Pulmonary artery endothelial cell (primary cell): ENCODE measurements around the gene WFDC10B. TPM values are rescaled to one million over a fixed set of nuclear protein-coding genes. Genes with fewer than 3 reads are reported as not detected.
"Not testable (repeated sequence)": the region's sequence is repeated elsewhere in the genome, so short reads cannot be mapped to it uniquely, and the experiment has no call there.

Source experiments
- DNase-seq: peaks from one replicate; pipeline ENCODE4 v3.0.0-alpha.2; 2011; ENCODE audit warnings: low read depth, low spot score
- total RNA-seq: library from RNA; depleted of rRNA; stranded (reverse); fragments of >200 nt; gene quantifications from 2 replicates; pipeline ENCODE4 v1.2.3, GENCODE V29; 2014

Gene WFDC10B
- total RNA-seq, 1 donor from 2014 or later, result not detected

DNA sequence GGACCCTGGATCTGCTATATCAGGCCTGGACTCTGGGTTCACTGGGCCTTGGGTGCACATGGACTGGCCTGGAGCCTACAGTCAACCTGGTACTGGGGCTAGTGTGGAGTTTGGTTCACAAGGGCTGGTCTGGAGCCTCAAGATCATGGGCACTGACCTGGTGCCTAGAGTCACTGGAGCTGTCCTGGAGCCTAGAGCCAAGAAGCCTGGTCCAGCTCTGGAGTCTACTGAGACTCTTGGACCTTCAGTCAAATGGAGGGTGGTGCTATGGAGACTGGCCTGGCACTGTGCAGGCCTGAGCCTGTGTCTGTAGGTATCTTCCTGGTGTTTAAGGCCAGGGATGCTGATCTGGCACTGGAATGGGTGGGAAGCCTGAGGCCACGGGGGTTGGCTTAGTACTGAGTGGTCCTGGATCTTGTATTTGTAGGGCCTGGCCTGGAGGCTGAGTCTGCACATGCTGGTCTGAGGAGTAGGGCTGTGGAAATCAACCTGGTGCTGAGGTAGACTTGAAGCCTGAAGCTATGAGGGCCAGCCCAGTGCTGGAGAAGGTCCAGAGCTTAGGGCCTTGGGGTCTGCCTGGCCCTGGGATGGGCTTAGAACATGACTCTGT lies 57.3 kb downstream of the WFDC10B start:
- DNase-seq, result no peak

DNA sequence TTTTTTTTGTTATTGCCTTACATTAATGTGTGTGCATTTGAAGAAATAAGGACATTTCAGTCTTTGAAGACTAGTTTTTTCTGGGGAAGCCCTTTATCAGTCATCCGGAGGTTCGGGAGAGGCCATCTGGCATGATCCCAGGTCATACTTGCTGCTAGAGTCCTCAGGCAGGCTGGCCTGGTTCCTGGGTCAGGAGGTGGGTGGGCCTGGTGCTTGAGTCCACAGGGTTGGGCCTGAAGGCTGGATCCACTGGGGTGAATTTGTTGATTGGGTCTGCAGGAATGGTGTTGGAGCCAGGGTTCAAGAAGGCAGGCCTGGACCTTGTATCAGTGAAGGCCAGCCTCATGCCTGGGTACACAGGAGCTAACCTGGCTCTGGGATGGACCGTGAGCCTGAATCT lies 57.9 kb downstream of the WFDC10B start:
- DNase-seq, result no peak

DNA sequence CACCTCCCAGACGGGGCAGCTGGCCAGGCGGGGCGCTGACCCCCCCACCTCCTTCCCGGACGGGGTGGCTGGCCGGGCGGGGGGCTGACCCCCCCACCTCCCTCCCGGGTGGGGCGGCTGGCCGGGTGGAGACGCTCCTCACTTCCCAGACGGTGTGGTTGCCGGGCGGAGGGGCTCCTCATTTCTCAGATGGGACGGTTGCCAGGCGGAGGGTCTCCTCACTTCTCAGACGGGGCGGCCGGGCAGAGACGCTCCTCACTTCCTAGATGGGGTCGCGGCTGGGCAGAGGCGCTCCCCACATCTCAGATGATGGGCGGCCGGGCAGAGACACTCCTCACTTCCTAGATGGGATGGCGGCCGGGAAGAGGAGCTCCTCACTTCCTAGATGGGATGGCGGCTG lies 59.0 kb downstream of the WFDC10B start:
- DNase-seq, result not testable (repeated sequence)

DNA sequence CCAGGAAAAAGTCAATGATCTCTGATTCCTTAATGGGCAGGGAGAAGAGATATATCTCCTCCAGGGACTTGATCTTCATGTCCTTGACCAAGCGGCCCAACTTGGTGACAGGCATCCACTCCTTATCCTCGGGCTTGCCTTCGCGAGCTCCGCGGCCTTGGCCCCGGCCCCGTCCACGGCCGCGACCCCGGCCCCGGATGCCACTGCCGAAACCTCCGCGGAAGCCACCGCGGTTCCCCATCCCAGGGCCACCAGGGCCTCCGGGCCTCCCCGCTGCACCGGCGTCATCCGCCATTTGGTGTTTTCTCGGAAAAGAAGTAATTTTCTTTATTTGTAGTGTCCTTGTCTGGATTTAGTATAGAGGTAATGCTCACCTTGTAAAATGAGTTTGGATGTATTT lies 63.7 kb downstream of the WFDC10B start:
- DNase-seq, result not testable (repeated sequence)

DNA sequence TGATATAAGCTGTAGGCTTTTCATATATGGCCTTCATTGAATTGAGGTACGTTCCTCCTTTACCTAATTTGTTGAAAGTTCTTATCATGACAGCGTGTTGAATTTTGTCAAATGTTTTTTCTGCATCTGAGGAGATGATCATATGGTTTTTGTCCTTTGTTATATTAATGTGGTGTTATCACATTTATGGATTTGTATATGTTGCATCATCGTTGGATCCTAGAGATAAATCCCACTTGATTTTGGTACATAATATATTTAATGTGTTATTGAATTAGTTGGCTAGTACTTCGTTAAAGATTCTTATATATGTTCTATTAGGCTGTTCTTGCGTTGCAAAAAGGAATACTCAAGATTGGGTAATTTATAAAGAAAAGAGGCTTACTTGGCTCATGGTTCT lies 65.1 kb downstream of the WFDC10B start:
- DNase-seq, result no peak

DNA sequence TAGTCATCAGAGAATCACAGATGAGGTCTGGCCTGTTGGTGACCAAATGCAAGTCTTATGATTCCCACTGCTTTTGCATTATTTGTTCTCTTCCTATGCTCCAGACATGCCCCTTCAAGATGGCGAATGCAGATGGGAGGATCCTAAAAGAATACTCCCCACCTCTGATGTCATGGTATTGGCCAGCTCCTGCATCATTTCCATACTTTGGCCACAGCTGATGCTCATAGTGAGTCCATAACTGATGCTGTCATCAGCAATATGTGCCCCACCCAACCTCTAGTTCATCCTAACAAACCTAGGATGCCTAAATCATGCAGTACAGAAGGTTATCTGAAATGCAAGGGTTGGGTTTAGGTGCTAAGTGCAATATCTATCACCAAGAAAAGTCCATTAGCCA lies 68.3 kb downstream of the WFDC10B start:
- no peak for DNase-seq

Other genes with a start within 250 kb of the WFDC10B start
- not detected in 2 replicates for gene WFDC2, start 235.3 kb downstream of the WFDC10B start, total RNA-seq
- not detected in 2 replicates for gene SPINT3, start 189.4 kb downstream of the WFDC10B start, total RNA-seq
- not detected in 2 replicates for gene WFDC6, start 165.5 kb downstream of the WFDC10B start, total RNA-seq
- gene EPPIN, start 157.6 kb downstream of the WFDC10B start, total RNA-seq, result not detected in 2 replicates
- not detected in 2 replicates for gene WFDC8, start 125.7 kb downstream of the WFDC10B start, total RNA-seq
- not detected in 2 replicates for gene WFDC10A, start 75.3 kb downstream of the WFDC10B start, total RNA-seq
- gene WFDC9, start 73.7 kb downstream of the WFDC10B start, total RNA-seq, result not detected in 2 replicates
- gene WFDC11, start 34.8 kb downstream of the WFDC10B start, total RNA-seq, result not detected in 2 replicates
- not detected in 2 replicates for gene WFDC13, start 3.0 kb downstream of the WFDC10B start, total RNA-seq
- not detected in 2 replicates for gene SPINT4, start 17.3 kb upstream of the WFDC10B start, total RNA-seq
- gene WFDC3, start 86.9 kb upstream of the WFDC10B start, total RNA-seq, result not detected in 2 replicates
- 18.2 and 26.1 TPM in 2 replicates for gene DNTTIP1, start 86.9 kb upstream of the WFDC10B start, total RNA-seq
- gene UBE2C, start 107.6 kb upstream of the WFDC10B start, total RNA-seq, result 24.6 and 51.4 TPM in 2 replicates
- not detected in 2 replicates for gene TNNC2, start 122.3 kb upstream of the WFDC10B start, total RNA-seq
- gene SNX21, start 128.8 kb upstream of the WFDC10B start, total RNA-seq, result 20.8 and 22.7 TPM in 2 replicates
- 23.7 and 31.7 TPM in 2 replicates for gene ACOT8, start 152.4 kb upstream of the WFDC10B start, total RNA-seq
- 5.4 and 8.2 TPM in 2 replicates for gene ZSWIM3, start 152.6 kb upstream of the WFDC10B start, total RNA-seq
- gene ZSWIM1, start 176.2 kb upstream of the WFDC10B start, total RNA-seq, result 4.2 and 5.2 TPM in 2 replicates
- gene SPATA25, start 182.6 kb upstream of the WFDC10B start, total RNA-seq, result 0.53 and 0.59 TPM in 2 replicates
- 2.2 and 2.7 TPM in 2 replicates for gene NEURL2, start 186.2 kb upstream of the WFDC10B start, total RNA-seq
- 40.2 and 48.9 TPM in 2 replicates for gene CTSA, start 186.3 kb upstream of the WFDC10B start, total RNA-seq
- gene PLTP, start 207.1 kb upstream of the WFDC10B start, total RNA-seq, result 14.9 and 19.7 TPM in 2 replicates
- gene PCIF1, start 229.7 kb upstream of the WFDC10B start, total RNA-seq, result 8.8 and 9.3 TPM in 2 replicates